NCI-H2196 (cell line): ENCODE measurements around the gene GFPT1.

Source experiments
- DNase-seq: peaks from one replicate; lab custom pipeline; 2025; ENCODE audit not compliant: unreplicated experiment; lab: John Stamatoyannopoulos, UW

The GFPT1 gene

GRCh38 chr2:69330781-69331180 is 56.2 kb downstream of the GFPT1 start:
- DNase-seq: no peak

GRCh38 chr2:69322631-69323030 is 64.4 kb downstream of the GFPT1 start:
- DNase-seq: no peak

DNA sequence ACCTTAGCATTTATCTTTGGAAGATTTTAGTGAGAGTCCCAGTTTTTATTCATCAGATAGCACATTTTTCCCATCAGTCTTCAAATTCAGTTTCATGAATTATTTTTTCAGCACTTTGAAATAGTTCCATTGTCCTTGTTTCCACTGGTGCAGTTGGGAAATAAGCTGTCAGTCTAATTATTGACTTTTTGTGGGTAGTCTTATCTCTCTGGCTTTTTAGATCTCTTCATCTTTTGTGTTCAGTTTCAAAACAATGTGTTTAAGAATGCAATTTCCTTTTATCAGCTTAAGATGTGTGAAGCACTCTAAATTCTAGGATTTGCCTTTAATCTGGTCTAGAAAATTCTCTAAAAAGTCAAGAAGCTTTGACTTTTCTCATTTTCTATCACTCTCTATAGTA is 70.5 kb downstream of the GFPT1 start:
- no peak for DNase-seq

GRCh38 chr2:69315160-69315761 is 71.8 kb downstream of the GFPT1 start:
- DNase-seq: no peak

DNA sequence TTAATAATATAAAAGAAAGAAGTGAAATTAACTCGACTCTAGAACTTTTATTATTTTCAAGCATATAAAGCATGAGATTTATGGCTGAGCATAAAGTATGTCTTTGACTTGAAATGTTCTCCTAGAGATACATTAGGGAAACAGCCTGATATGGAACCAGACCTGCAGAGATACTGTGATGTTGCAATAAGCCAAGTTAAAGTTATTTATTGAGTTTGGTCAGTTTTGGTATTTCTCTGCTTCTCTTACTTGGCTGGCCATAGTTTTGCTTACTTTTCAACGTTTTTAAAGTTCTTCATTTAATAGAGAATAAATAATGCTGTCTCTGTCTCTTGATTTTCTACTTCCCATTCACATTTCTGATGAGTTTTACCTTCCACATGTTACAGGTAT is 76.0 kb downstream of the GFPT1 start:
- DNase-seq: no peak

DNA sequence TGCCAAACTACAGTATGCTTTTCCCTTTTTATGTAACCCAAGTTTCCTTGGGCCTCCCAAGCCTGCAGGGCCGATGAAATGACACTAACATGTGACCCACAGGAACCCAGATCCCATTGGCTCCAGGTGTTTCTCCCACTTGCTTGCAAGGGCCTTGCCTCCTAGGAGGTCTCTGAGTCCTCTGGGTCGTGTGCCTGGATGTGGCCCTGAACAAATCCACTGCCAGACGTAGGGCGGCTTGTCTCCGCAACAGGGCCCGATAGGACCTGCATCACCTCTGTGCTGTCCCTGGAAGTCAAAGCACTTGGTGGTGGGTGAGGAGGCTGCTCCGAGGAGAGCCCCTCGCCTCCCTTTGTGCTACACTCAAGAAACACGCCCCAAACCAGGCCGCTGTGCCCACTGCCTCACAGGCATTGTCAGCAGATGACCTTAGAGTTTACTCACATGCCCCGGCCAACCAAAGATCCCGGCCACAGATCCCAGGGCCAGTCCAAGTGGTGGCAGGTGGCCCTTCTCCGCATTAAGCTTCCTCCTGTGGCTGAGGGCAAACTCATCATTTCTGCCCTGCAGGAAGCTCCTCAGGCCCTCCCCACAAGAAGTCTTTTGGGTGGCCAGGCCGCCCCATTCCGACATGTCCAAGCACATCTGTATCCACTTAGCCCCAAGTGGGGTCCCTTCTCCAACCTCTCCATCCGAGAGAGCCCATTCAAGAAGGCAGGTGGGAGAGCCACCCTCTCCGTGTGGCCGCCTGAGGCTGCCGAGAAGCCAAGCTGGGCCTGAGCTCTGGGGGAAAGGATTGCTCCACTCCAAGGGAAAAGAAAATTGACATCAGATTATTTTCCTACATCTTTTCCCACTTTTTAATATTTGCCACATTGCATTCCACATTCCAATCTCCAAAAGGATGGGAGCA is 76.7 kb downstream of the GFPT1 start:
- no peak for DNase-seq

DNA sequence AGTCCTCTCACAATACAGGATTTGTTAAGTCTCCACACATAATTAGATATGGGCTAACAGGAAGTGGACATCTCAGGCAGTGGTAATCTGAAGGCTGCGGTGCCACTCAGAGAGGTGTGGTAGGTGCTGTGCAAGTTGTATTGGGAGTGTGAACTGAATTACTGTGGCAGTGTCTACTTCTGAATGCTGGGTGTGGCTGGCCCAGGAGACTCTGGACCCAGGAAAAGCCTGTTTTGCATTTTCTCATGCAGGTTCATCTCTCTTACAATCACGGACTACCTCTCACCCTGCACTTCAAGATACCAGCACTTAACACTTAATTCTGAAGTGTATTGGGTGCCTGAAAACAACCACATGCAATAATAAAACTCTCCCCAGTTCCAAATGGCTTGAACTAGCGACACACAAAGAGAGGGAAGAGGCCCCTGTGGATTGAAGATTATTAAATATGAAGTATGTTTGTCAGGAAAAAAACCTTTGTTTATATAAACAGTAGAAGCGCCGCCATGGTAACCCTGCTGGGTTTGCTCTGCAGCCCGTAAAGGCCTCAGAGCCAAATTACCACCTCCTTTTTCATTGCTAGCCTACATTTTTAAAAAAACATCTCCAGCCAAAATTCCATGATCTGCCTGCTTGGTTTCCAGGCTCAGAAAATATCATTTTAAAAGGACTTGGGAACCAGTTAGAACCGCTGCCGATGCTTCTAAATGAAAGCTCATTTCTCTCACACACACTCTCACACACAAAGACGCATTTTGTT is 77.5 kb downstream of the GFPT1 start:
- peak; percentile 44 for DNase-seq

GRCh38 chr2:69308338-69308737 is 78.7 kb downstream of the GFPT1 start:
- no peak for DNase-seq

DNA sequence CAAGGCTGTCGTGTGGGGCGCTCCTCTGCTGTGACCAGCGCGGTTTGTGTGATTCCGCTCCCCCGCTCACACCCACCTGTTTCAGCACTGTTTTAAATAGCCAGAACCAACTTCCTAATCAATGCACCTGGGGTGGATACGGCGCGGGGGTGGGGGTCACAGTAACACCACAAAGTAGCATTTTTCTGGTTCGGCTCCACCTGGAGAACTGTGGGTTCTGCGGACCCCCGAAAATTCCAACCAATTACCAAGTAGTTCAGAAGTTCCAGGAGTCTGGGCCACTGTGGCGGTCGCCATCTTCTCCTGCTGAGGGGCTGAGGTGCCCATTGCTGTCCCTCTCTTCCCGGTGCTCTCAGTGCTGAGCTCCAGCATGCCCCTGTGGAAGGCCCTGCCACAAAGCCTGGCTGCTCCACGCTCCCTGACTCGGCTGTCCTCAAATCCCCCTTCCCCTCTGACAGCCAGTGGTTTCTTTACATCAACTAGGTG is 79.4 kb downstream of the GFPT1 start:
- no peak for DNase-seq

DNA sequence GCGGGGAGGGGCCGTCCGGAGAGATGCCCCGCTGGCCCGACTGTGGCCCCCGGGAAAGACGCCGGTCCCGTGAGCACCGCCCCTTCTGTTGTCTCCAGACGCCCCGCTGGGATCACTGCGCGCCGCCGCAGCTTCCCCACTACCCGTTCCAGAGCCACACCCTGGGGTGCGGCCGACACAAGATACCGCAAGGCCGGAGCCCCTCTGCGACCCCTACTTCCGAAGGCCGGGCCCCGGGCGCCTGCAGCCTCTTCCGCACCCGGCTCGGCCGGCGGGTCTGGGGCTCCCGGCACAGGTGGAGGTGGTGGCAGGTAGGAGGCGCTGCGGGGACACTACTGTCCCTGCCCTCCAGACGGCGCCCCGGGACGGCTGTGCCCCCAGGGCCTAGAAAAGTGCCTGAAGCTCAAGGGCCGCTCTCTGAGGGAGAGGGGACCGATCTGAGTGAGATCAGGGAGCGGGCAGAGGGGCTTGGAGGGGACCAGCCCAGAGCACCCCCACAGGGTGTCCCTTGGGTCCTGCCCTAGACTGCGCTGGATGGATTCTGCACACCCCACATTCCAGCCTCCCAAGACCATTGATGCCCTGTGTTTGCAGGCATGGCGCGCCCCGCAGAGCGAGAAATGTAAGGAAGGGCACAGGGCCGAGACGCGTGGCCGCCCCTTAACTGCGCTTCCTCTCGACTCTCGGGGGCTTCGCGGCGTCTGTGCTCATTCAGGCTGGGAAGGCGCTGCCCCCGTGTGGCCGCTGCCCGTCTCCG is 80.0 kb downstream of the GFPT1 start:
- peak; percentile 33 for DNase-seq

- DNase-seq: no peak
These were observed 80.6 kb downstream of the GFPT1 start for GRCh38 chr2:69306393-69306821.

- DNase-seq: no peak
These were observed 81.2 kb downstream of the GFPT1 start for GRCh38 chr2:69305712-69306392.

GRCh38 chr2:69305166-69305565 is 81.9 kb downstream of the GFPT1 start:
- DNase-seq: no peak

GRCh38 chr2:69304656-69305055 is 82.4 kb downstream of the GFPT1 start:
- DNase-seq: no peak

GRCh38 chr2:69300650-69301049 is 86.4 kb downstream of the GFPT1 start:
- DNase-seq: no peak

- no peak for DNase-seq
These were observed 87.1 kb downstream of the GFPT1 start for GRCh38 chr2:69299772-69300516.

DNA sequence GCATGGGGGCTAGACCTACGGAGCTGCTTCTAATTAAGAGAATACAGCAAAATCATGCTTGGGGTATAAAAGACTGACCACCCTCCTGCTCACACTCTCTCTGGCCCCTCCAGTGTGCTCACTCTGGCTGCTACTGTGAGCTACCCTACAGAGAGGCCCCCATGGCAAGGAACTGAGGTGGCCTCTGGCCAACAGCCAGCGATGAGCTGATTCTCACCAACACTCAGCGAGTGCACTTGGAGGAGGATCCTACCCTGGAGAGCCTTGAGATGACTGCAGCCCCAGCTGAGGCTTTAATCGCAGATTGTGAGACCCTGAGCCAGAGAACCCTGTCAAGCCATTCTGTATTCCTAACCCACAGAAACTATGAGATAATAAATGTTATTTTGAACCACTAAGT is 88.2 kb downstream of the GFPT1 start:
- no peak for DNase-seq

- no peak for DNase-seq
These were observed 88.8 kb downstream of the GFPT1 start for GRCh38 chr2:69298261-69298660.

- DNase-seq: no peak
These were observed 89.8 kb downstream of the GFPT1 start for GRCh38 chr2:69297216-69297615.

- no peak for DNase-seq
These were observed 90.6 kb downstream of the GFPT1 start for GRCh38 chr2:69296421-69296820.
